ENCODE data around the gene NPAS1.

Gene NPAS1, protein sequence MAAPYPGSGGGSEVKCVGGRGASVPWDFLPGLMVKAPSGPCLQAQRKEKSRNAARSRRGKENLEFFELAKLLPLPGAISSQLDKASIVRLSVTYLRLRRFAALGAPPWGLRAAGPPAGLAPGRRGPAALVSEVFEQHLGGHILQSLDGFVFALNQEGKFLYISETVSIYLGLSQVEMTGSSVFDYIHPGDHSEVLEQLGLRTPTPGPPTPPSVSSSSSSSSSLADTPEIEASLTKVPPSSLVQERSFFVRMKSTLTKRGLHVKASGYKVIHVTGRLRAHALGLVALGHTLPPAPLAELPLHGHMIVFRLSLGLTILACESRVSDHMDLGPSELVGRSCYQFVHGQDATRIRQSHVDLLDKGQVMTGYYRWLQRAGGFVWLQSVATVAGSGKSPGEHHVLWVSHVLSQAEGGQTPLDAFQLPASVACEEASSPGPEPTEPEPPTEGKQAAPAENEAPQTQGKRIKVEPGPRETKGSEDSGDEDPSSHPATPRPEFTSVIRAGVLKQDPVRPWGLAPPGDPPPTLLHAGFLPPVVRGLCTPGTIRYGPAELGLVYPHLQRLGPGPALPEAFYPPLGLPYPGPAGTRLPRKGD

DNA sequence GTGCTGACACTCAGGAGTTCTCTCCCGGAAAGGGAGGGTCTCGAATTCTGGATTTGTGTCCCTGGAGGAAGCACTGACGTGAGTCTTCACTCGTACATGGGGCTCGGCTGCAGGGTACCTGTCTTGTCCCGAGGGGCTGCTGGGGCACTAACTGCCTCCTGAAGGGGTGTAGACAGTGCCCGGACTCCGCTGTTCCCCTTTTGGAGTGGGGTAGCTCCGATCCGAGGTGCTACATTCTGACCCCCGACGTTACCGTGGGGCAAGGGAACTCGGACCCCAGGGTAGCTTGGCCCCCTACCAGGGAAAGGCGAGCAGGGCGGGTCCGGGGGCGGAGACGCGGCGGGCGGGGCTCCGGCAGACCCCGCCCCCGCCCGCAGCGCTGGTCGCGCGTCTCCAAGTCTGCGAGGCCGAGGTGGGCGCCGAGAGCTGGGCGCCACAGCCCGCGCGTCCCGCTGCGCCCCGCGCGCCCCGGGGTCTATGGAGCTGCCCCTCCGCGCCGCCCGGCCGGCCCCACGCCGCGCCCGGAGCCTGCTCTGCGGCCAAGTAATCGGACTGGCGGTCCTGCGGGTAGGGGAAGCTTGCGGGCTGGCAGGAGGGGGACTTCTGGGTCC lies at the start of gene NPAS1:
NPAS1 (plus strand) TSS at position 407 of the 611 bp plus-strand sequence. CDS start 1,211 bp downstream, outside the sequence.
- DNase-seq (ENCODE audit: low read depth in 2 of 2): no peak

DNA sequence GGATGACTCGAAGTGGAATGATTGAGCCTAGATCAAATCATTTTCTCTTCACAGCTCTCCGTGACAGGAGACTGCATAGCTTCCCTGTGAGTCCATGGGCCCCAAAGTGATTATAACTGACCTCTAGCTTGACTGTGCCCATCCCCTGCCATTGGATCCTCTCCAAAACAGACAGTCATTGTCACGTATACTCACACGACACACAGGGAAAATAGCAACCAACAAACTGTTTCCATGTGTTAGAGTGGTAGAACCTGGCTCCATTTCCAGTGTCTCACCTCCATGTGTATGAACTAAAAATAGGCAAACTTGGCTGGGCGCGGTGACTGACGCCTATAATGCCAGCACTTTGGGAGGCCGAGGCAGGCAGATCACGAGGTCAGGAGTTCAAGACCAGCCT lies 48.8 kb upstream of the NPAS1 start:
- DNase-seq (ENCODE audit: low read depth in 2 of 2): no peak

DNA sequence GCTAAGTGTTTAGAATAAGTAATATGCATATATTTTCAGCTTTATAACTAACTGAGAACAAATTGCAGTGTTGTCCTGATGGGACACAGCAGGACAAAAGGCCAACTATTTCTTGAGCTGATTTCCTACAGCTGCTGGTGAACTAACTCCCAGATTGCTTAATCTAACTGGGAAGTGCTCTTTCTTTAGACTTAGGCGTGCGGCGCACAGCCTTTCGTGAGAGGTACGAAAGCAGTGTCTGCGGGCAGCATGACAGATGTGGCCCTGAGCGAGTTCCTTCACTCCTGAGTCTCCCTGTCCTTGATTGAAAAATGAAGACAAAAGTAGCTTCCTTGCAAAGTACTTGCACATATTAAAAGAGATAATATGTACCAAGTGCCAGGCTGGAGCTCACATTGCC lies 47.3 kb upstream of the NPAS1 start:
- no peak for DNase-seq (ENCODE audit: low read depth in 2 of 2)

DNA sequence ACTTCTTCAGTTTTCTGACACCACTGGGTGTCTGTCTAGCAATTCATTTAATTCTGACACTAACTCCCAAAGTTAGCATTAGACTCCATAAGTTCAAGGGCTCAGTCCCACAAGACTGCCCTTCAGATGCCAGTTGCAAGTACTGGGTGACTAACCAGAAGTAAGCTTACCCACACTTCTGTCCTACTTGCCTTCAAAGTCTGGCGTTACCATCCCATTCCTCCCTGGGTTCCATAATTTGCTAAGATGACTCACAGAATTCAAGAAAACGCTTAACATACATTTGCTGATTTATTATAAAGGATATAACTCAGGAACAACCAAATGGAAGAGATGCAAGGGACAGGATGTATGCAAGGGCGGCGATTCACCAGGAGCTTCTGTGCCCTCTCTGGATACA lies 45.5 kb upstream of the NPAS1 start:
- no peak for DNase-seq (ENCODE audit: low read depth in 2 of 2)

DNA sequence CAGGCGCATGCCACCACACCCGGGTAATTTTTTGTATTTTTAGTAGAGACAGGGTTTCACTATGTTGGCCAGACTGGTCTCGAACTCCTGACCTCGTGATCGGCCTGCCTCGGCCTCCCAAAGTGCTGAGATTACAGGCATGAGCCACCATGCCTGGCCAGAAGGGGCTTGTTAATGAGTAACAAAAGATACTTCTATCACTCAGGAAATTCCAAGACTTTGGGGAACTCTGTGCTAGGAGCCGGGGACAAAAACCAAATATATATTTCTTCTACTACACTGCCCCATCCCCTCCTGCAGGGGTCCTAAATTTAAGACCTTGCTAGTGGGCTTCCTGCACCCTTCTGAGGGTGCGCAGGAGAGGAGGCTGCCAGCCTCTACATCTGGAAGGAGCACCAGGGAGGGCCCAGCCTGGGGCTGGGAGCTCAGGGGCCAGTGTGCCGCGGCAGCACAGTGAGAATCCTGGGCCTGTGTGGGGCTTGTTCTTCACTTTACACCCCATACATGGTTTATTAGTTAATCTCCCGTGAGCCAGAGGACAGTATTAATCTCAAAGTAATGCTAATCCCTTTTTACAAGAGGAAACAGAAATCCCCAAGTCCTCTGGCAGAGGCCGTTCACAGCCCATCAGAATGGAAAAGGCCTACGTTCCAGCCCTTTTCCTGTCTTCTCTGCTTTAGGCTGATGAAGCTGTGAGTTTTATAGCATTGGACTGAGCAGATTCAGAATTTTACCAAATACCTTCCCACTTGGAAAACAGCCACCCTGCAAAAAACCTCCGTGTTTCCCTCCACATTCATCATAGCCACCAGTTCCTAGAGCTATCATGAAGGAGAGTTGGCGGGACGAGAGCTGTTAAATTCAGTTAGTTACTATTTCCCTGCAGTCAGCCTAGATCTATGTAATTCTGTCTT lies 44.4 kb upstream of the NPAS1 start:
- DNase-seq (ENCODE audit: low read depth in 2 of 2): no peak

DNA sequence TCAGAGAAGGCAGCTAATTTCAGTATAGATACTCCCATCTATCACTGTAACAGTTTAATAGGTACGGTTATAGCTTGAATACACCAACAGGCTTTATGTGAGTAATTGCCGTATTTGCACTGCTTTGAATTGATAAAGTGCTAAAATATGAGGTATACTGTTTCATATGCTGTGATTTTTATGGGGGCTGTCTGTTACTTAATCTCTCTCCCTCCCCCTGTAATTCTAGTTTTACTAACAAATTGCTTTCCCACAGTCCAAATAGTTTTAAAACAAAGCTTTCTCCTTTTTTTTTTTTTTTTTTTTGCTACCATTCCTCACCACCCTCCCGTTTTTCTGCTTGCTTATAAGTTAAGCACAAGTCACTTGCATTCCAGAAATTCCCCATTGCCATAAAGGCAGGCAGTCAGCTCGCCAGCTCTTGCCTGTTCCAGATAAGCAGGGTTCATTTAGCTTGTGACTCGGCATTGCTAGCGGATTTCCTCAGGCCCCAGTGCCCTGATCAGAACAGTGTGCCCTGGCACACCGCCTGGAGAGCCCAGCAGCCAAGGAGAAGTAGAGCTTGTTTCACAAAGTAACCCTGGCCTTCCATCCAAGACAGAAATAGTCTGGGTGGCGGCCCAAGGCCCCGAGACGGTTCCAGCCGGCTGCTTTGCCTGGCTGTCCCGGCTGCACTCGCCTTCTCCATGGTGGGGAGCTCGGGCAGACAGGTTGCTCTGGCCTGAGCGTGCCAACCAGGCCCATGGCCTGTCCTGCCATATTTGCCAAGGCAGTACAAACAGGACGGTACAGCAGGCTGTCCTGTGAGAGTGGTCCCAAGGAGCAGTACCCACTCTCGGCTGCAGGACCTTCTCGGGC lies 43.5 kb upstream of the NPAS1 start:
- no peak for DNase-seq (ENCODE audit: low read depth in 2 of 2)

DNA sequence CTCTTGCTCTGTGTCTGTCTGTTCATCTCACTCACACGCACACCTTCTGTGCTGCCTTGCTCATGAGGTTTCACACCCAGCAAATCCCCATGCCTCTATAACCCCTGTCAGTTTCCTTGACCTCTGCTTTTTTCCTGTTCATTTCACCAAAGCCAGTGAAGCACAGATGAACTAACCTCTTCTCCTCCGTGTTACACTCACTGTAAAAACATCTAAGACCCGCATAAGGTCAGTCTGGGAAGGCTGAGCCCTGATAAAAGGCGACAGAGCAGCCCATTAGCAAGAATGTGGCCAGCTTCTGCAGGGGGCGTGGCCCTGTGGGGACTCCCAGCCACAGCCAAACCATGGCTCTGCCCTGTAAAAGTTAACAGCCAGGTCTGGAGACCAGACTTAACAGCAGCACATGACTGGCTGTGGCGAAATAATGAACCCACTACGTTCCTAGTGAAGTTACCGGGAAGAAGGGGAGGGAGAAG lies 42.8 kb upstream of the NPAS1 start:
- no peak for DNase-seq (ENCODE audit: low read depth in 2 of 2)

DNA sequence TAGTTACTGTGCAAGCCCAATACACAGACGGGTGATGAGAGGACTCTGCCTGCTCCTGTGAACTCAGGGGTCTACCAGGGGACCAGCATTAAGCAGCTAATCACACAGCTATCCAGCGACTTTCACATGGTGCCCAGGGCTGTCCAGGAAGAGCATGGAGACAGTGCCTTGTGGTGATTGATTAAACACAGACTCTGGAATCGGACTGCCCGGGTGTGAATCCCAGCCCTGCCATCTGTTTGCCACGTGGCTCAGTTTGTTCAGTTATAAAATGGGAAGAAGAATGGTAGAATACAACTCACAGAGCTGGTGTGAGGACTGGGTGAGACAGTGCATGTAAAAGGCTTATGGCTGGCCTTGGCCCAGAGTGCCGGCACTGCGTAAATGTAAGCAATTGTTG lies 42.1 kb upstream of the NPAS1 start:
- no peak for DNase-seq (ENCODE audit: low read depth in 2 of 2)

DNA sequence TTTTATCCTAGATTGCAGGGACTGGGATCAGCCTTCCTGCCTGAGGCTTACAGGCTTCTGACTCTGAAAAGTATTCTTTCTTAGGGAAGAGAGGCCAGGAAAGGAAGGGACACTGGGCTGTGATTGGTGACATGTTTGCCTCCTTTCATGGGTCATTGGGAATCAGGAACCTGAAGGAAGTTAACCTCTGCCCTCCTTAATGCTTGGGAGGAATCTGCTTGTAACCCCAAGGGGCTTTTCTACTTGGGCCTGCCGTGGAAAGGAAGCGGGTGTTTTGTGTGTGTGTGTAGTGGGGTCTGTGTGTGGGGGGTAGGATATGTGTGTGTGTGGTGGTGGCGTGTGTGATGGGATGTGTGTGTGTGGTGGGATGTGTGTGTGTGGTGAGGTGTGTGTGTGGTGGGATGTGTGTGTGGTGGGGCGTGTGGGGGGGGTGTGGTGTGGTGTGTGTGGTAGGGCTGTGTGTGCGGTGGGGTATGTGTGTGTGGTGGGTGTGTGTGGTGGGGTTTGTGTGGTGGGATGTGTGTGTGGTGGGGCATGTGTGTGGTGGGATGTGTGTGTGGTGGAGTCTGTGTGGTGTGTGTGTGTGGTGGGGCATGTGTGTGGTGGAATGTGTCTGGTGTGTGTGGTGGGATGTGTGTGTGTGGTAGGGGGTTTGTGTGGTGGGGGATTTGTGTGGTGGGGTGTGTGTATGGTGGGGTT lies 41.3 kb upstream of the NPAS1 start:
- DNase-seq (ENCODE audit: low read depth in 2 of 2): no peak

DNA sequence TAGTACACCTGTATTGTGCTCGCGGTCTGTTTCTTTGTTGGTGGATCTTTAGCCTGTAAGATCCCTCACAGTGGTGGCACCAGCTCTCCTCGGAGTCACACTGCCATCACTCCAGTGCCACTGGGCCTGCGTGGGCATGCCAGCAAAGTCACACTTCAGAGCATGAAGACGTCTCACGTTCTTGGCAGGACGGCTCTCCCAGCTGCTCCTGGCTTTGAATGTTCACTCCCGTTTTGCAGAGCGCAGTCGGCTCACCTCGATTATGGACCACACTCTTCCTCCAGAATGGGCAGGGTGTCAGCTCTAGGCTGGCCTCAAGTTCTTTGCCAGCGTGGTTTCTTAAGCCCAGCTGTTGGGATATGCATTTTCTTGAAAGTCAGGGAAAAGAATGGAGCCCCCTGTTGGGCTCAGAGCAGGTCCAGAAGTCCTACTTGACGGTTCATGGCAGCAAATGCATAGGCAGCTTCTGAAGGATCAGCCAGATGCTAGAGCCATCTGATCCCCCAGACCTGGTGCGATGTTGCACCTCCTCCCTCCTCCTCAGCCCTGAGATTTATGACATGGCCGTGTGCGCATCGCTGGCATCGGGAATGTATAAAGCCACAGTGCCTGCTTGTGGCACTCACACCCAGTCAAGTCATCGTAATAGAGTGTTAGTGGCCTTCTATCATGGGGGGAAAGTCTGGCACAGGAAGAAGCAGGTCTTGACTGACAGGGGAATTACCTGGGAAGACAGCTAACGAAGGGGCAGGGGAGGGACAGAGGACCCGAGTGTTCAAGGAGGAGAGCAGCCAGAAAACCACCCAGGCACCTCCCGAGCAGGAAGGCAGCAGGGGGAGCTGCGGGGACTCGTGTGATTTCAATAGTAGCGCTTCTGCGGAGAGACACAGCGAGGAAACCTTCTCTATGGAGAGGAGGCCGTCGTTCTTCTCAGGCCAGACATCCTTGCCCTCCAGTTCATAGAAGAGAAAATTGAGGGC lies 40.2 kb upstream of the NPAS1 start:
- DNase-seq (ENCODE audit: low read depth in 2 of 2): no peak

DNA sequence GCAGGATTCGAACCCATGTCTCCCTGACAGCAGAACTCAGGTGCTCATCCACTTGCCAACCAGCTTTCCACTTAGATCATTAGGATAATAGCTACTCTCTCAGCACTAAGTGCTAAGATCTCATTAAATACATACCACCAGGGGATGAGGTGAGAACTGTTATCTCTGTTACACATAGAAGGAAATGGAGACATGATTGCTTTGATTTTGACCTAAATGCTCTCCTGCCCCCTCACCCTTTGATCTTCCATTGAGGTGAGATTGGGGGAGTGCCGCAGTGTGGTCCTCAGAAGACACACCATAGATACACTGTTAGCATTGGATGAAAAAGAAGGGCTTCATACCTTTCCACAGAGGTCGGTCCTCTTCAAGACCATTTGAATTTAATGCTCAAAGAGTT lies 38.9 kb upstream of the NPAS1 start:
- no peak for DNase-seq (ENCODE audit: low read depth in 2 of 2)

DNA sequence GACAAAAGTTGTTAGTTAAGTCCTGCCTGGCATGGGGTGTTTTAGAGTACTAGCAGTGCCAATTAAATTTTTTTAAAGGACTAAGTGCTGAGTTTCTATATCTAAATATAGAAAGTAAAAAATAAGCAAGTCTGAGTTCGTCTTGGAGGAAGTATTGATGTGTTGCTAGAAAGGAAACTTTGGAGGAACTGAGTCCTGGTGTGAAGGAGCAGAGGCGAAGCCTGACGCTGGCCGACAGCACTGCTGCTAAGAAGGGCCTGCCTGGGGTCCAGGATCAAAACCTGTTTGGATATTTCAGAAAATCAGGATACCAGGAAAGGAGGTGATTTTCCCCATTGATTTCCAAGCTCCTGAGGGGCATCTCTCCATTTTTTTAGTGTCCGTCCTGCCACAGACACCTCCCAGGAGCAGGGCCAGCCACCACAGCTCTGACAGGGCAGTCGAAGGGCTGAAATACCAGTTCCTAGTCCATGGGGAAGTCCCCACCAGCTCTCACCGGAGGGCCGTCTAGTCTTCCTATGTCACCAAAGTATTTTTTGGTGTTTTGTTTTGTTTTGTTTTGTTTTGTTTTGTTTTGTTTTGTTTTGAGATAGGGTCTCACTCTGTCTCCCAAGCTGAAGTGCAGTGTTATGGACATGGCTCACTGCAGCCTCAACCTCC lies 38.2 kb upstream of the NPAS1 start:
- no peak for DNase-seq (ENCODE audit: low read depth in 2 of 2)

DNA sequence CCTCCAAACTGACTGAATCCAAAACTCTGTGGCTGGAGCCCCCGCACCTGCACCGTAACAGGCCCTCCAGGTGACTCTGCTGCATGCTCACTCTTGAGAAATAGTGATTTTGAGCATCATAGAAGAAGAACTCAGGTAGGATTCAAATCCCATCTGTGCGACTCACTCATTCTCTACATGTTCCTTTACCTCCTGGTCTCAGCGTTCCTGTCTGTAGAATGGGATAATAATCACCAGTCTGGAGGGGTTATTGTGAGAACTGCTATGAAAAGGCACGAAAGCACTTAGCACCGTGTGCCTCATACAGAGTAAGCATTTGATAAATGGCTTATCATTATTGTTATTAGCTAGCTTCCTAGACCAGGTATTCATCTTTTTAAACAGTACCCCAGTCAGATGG lies 36.5 kb upstream of the NPAS1 start:
- no peak for DNase-seq (ENCODE audit: low read depth in 2 of 2)

DNA sequence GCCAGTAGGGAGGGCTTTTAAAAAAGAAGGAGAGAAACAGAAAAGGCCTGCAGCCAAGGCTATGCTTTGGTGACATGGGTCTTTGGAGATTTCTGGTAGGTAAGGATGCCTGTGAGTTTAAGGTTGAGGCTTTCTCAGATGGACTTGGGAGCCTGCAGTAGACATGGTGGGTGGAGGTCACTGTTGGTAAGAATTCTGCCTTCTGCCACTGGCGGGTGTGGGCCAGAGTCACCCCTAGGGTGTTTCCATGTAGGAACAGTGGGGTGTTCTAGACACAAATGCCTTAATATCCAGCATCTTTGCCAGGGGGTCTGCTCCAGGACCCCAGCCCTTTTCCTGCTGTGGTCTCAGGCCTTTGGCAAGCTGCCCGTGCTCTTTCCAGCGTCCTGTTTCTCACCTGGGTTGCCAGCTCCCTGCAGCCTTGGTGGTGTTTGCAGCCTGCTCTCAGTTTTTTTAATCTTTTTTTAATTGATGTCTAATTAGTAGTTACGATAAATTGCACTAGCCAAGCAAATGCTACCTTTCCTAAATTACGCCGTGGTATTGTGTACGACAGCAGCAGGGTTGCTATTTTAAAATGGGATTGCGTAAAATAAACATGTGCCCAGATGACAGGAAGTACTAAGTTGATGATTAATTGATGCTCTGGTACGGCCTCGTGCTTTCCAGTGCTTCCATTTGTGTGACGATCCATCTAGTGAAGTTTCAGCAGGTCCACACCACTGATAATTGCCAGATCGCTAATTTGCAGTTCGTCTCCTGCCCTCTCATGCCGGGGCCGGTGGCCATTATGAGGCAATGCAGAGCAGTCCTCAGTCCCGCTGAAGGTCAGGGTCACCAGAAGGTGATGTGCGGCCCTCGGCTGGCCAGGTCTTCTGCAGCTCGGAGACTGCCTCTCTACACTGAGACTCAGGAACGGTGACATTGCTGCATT lies 35.3 kb upstream of the NPAS1 start:
- DNase-seq (ENCODE audit: low read depth in 2 of 2): no peak

DNA sequence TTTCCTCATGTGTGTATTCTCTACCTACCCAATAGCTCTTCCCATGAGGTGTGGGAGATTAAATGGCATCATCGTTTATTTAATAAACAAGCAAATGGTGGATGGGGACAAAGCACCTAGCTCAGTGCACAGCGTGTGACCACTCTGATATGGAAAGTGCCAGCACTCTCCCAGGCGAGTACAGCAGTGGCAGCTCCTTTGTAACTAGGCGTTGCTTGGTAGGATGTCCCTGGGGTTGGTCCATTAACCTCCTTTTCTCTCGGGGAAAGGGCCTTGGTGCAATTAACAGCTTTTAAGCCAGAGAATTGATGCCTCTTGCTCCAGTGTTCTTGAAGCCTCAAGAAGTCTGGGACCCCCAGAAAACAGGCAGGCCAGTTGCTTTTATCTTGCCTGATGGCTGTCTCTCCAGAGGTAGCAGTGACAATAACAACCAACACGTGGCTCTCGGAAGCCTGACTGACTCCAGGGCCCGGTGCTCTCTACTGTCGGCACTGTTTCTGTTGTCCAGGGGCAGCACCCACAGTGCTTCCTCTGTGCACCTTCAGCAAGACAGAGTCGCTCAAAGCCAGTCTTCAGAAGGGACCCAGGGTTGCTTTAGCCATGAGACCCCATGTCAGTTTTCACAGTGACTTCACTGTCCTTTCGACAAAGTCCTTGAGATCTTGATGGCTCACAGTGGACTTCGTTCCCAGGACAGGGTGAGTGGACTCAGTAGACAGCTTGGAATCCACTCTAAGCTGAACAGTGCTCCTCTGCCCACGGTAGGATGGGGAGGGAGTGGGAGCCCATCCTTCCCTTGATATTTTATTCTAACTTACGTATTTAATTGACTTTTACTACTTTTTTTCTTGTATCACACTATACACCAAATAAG lies 33.9 kb upstream of the NPAS1 start:
- no peak for DNase-seq (ENCODE audit: low read depth in 2 of 2)

DNA sequence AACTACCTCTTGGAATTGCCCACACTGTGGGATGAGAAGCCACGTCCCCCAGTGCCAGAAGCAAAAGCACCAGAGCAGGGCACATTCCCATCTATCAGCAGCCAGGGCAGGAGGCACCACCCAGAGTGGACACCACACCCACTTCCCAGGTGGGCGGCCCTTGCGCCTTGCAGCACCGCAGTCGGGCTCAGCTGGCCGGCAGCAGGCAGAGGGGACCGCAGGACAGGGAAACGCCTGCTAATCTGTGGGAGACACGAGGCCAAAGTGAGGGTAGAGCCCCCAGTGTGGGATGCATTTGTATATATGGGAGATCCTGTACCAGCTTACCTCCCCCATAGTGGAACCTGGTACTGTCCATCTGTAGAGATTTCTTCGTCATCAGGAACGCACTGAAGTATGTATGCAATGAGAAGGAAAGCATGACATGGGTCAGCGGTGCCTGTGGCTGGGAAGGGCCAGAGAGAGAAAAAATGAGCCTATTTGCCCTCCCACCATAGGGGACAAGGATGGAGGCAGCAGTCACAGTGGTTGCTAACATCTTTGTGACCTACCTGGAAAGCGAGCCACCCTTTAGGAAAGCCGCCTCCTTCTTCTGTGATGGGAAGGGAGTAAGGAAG lies 30.9 kb upstream of the NPAS1 start:
- DNase-seq (ENCODE audit: low read depth in 2 of 2): no peak
